ENCODE data around the gene MYO9B. TPM values are rescaled to one million over a fixed set of nuclear protein-coding genes. Genes with fewer than 3 reads are reported as not detected.
A peak's percentile ranks its signal among the peaks of the same experiment; 100 is the strongest.

MYO9B gene
- total and polyA plus RNA-seq, 9 of the 15 experiments (the other 6 are each of a cell fraction or from before 2014, with no cell fraction given): 2.4 to 77.6 (median 23.0) TPM

GRCh38 chr19:17209126-17210036 lies 133.8 kb downstream of the MYO9B start (continued):
- TF ChIP-seq, protein P1, sequence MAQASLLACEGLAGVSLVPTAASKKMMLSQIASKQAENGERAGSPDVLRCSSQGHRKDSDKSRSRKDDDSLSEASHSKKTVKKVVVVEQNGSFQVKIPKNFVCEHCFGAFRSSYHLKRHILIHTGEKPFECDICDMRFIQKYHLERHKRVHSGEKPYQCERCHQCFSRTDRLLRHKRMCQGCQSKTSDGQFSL (CRISPR knock-in tag; IDR thresholded peaks at IDR 0.05): no peak
- TF ChIP-seq, protein P1 (tag; IDR thresholded peaks at IDR 0.05): no peak
- TF ChIP-seq TOE1 (IDR thresholded peaks at IDR 0.05; ENCODE audit: borderline replicate concordance) (no peak), TOE1 (CRISPR knock-in tag; IDR thresholded peaks at IDR 0.05; ENCODE audit: borderline replicate concordance, low read depth) (0 out of 2 replicates have a peak, but pooled peaks have one; percentile 44), ZNF197 (CRISPR knock-in tag; IDR thresholded peaks at IDR 0.05; ENCODE audit: low read depth) (no peak), HDAC6 (IDR thresholded peaks at IDR 0.05; ENCODE audit: low read depth, low read length) (no peak), CCNT2 (IDR thresholded peaks at IDR 0.05; ENCODE audit: borderline replicate concordance, extremely low read depth, insufficient read length, low read depth, low read length) (peak; percentile 35), ZFP30 (CRISPR knock-in tag; IDR thresholded peaks at IDR 0.05; ENCODE audit: borderline replicate concordance) (no peak), CXXC5 (CRISPR knock-in tag; IDR thresholded peaks at IDR 0.05) (no peak), PCBP1 (IDR thresholded peaks at IDR 0.05; ENCODE audit: low read depth, low read length, poor library complexity, severe bottlenecking) (no peak), MECOM (CRISPR knock-in tag; IDR thresholded peaks at IDR 0.05) (no peak), HMGN3 (IDR thresholded peaks at IDR 0.05; ENCODE audit: borderline replicate concordance, extremely low read depth, insufficient read length, low read depth, low read length) (peak; percentile 56), MXI1 (IDR thresholded peaks at IDR 0.05; ENCODE audit: low read depth, low read length) (peak; percentile 34; the same call in 1 of the 2 replicates), MYBL2 (IDR thresholded peaks at IDR 0.05; ENCODE audit: low read depth) (no peak), MYBL2 (CRISPR knock-in tag; IDR thresholded peaks at IDR 0.05; ENCODE audit: borderline replicate concordance) (0 out of 2 replicates have a peak, but pooled peaks have one; percentile 47), RBFOX2 (IDR thresholded peaks at IDR 0.05; ENCODE audit: low read depth, low read length) (peak; percentile 32; the same call in 1 of the 2 replicates), SIN3A (IDR thresholded peaks at IDR 0.05; ENCODE audit: borderline replicate concordance in 2 of 2, control insufficient read depth in 1 of 2, low read depth in 2 of 2, low read length in 2 of 2) (peak in 1 of 2 experiments; percentile 41; a peak in 1 of 4 replicates), SPI1 (IDR thresholded peaks at IDR 0.05; ENCODE audit: borderline replicate concordance, low read depth, low read length) (0 out of 2 replicates have a peak, but pooled peaks have one; percentile 30), RFX5 (IDR thresholded peaks at IDR 0.05; ENCODE audit: low read depth, low read length) (no peak), ZNF124 (CRISPR knock-in tag; IDR thresholded peaks at IDR 0.05) (0 out of 2 replicates have a peak, but pooled peaks have one; percentile 55), SRF (CRISPR knock-in tag; IDR thresholded peaks at IDR 0.05) (peak in 1 of 2 experiments; percentile 40; a peak in 1 of 4 replicates), GABPB1 (CRISPR knock-in tag; IDR thresholded peaks at IDR 0.05) (0 out of 2 replicates have a peak, but pooled peaks have one; percentile 34), MCM3 (IDR thresholded peaks at IDR 0.05) (no peak), HNRNPLL (IDR thresholded peaks at IDR 0.05; ENCODE audit: low read depth, low read length, poor library complexity, severe bottlenecking) (peak; percentile 61)
- TF ChIP-seq, protein P2, sequence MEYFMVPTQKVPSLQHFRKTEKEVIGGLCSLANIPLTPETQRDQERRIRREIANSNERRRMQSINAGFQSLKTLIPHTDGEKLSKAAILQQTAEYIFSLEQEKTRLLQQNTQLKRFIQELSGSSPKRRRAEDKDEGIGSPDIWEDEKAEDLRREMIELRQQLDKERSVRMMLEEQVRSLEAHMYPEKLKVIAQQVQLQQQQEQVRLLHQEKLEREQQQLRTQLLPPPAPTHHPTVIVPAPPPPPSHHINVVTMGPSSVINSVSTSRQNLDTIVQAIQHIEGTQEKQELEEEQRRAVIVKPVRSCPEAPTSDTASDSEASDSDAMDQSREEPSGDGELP (CRISPR knock-in tag; IDR thresholded peaks at IDR 0.05; ENCODE audit: borderline replicate concordance): peak; percentile 62; the same call in 1 of the 2 replicates
